Right lung (tissue), 5 donors: ENCODE measurements around the gene ZMYM2. TPM values are rescaled to one million over a fixed set of nuclear protein-coding genes. Genes with fewer than 3 reads are reported as not detected.

Experiments used
- DNase-seq, 2 donors: peaks; one replicate each; pipeline ENCODE4 v3.0.0-alpha.2; 2013
- polyA plus RNA-seq, 5 donors: library from polyadenylated mRNA; unstranded; fragments of 120-200 nt; gene quantifications; one replicate each; pipeline versions ENCODE4 v1.2.1 to v1.2.3, GENCODE V29; 2013; ENCODE audit warnings: inconsistent platforms in 1 of 5, low replicate concordance in 1 of 5; ENCODE audit not compliant: insufficient read length in 5 of 5, insufficient read depth in 1 of 5

ZMYM2 gene
- polyA plus RNA-seq, 5 donors = 88.9 to 161 (median 121) TPM

- DNase-seq = no peak
Measured at GRCh38 chr13:20130652-20131051, 172.1 kb downstream of the ZMYM2 start.

- no peak for DNase-seq
Measured at GRCh38 chr13:20131057-20131832, 172.7 kb downstream of the ZMYM2 start.

- DNase-seq = no peak
Measured at GRCh38 chr13:20132052-20132634, 173.6 kb downstream of the ZMYM2 start.

DNA sequence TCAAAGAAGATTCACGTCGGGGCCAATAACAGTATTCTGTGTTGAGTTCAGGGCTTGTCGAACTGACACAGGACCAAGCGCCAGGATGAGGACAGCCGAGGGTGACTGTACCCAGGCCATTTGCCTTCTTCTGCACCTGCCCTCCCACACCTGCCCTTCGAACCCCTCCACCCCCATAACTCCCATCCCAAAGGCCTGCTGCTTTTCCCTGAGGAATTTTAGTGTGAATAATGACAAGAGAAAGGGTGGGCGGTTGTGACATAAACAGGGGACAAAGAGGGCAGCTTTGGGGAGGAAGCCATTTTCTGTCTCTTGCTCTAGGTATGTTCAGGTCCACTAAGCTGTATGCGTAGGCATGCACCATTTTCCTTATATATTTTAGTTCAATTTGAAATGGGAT is 176.2 kb downstream of the ZMYM2 start:
- no peak for DNase-seq

DNA sequence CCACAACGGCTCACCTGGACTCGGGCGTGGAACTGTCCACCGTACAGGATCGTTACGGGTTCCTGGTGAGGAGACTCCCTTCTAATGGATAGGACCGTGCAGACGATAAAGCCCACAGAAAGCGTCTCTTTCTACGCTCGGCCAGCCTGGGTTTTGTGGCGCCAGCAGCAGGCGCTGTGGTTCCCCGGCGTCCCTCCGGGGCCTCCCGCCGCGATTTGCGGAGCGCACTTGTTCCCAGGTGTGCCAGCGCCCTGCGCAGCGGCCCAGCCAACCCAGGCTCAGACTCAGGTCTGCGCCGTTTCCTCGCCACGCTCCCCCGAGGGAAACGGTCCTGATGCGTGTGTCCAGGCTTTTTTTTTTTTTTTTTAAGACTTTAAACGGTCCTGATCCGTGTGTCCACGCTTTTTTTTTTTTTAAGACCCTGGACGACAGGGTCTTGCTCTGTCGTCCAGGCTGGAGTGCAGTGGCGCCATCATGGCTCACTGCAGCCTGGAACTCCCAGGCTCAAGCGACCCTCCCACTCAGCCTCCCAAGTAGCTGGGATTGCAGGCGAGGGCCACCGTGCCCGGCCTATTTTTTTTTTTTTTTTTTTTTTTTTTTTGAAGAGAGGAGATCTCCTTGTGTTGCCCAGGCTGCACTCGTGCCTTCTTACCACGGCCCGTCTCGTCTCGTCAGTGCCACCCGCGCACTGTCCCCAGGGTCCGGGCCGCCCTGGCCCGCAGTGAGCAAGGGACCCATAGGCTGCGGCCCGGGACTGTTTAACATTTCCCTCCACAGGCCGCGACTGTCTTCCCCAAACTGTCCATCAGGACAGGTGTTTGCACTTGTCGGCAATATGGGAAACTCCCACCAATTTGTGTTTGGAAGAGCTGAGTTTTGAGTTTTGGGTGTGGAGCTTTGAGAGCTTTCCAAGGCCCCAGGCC is 178.5 kb downstream of the ZMYM2 start:
- DNase-seq = no peak

DNA sequence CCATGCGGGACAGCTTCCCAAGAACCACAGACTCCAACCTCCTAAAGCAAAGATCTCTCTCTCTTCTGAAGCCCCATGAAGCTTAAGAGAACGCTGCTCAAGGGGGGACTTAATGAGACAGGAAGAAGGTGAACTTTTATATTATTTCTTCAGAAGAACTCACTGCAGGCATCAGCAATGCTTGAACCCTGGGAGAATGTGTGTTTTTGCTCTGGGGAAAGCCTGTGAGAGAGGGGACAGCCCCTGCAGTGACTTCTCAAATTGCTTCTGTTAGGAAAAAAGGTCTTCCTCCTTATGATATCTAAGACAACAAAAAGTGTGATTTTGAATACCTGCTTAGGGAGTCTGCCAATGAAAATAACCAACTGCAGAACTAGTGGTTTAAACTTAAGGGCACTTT is 179.3 kb downstream of the ZMYM2 start:
- no peak for DNase-seq

DNA sequence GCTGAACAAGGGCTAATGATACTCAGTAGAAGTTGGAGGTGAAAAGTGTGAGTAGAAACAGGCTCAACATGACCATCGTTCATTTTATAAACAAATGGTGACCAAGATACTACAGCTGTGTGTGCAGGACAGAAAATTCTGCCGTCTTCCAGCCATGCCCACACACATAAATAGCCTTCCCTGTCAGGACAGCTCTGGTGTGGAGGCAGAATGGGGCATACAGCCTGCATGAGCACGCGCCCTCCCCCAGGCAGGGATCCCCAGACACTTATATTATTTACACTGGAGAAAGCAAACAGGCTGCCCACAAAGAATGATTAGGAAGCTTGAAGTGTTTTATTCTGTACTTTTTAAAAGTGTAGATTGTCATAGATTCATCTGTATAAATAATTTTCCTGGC is 182.0 kb downstream of the ZMYM2 start:
- DNase-seq = no peak

Other genes with a start within 250 kb of the ZMYM2 start
- gene PSPC1, start 175.8 kb upstream of the ZMYM2 start, polyA plus RNA-seq = 10 to 100 TPM; 66.8 to 85.0 (median 80.1) TPM
- gene ZMYM5, start 95.1 kb upstream of the ZMYM2 start, polyA plus RNA-seq = 10 to 100 TPM; 20.4 to 39.2 (median 30.5) TPM
- under 1 TPM; 0.04 to 0.18 (median 0.07) TPM for gene GJA3, start 202.3 kb downstream of the ZMYM2 start, polyA plus RNA-seq
- under 1 TPM; 0.31 to 0.80 (median 0.63) TPM for gene GJB2, start 234.2 kb downstream of the ZMYM2 start, polyA plus RNA-seq